Hepatocyte (in vitro differentiated cells): ENCODE measurements around the gene DAZL.

Experiments
- CTCF ChIP-seq: fragments of 200-600 bp; sonication (generic); IDR thresholded peaks from 2 replicates; pipeline ENCODE4 v1.5.1; 2016; ENCODE audit warnings: antibody characterized with exemption, mild to moderate bottlenecking; ENCODE audit not compliant: poor library complexity
- EZH2 ChIP-seq: fragments of 200-600 bp; sonication (generic); IDR thresholded peaks from 2 replicates; pipeline ENCODE4 v1.6.1; 2016; ENCODE audit warnings: antibody characterized with exemption, mild to moderate bottlenecking, borderline replicate concordance
- EZH2phosphoT487 ChIP-seq: fragments of 200-600 bp; sonication (generic); IDR thresholded peaks from one replicate; pipeline ENCODE4 v1.6.1; 2018; ENCODE audit warnings: antibody characterized with exemption, mild to moderate bottlenecking, low read depth, moderate library complexity; ENCODE audit not compliant: unreplicated experiment, severe bottlenecking

- TF ChIP-seq CTCF (no peak), EZH2 (no peak), EZH2phosphoT487 (no peak)
These were observed 743 bp upstream of the DAZL start for GRCh38 chr3:16605966-16606365.
